Gastroesophageal sphincter (tissue), 4 donors: ENCODE data around the gene ESPNL. TPM values are rescaled to one million over a fixed set of nuclear protein-coding genes. Genes with fewer than 3 reads are reported as not detected.
"Not testable (repeated sequence)": the region's sequence is repeated elsewhere in the genome, so short reads cannot be mapped to it uniquely, and the experiment has no call there.

Source experiments
- ATAC-seq: fragments of 150-250 bp; one replicate; pipeline ENCODE4 v1.9.1; 2016; ENCODE audit warnings: mild to moderate bottlenecking, moderate library complexity
- H3K27ac ChIP-seq, 4 donors: fragments of 200-600 bp; sonication (generic) in 3 of 4; 1 replicate in 3 of 4; 2 replicates in 1 of 4; pipeline ENCODE4 v1.5.1; 2016 to 2019
- H3K27me3 ChIP-seq: fragments of 200-600 bp; sonication (generic); one replicate; pipeline ENCODE4 v1.5.1; 2019
- H3K36me3 ChIP-seq, 2 donors: fragments of 200-600 bp; sonication (generic); one replicate each; pipeline ENCODE4 v1.5.1; 2019; ENCODE audit warnings: control low read depth in 1 of 2
- H3K4me1 ChIP-seq, 3 donors: fragments of 200-600 bp; sonication (generic); 1 replicate in 2 of 3; 2 replicates in 1 of 3; pipeline ENCODE4 v1.5.1; 2016 to 2019; ENCODE audit warnings: control low read depth in 2 of 3
- H3K4me3 ChIP-seq, 2 donors: fragments of 200-600 bp; sonication (generic); one replicate each; pipeline ENCODE4 v1.5.1; 2019; ENCODE audit warnings: mild to moderate bottlenecking in 1 of 2, moderate library complexity in 1 of 2
- H3K9me3 ChIP-seq, 3 donors: fragments of 200-600 bp; sonication (generic); one replicate each; pipeline ENCODE4 v1.5.1; 2017 to 2019; ENCODE audit warnings: control low read depth in 2 of 3
- CTCF ChIP-seq, 4 experiments: fragments of 200-600 bp in 2 of 4; fragments of 450-650 bp in 2 of 4; sonication (generic) in 1 of 4; IDR thresholded peaks; one replicate each; pipeline ENCODE4 v1.5.1; 2017 to 2019; ENCODE audit warnings: antibody characterized with exemption in 4 of 4, mild to moderate bottlenecking in 2 of 4, moderate library complexity in 2 of 4
- EP300 ChIP-seq: sonication (generic); formaldehyde crosslinking; IDR thresholded peaks from one replicate; pipeline ENCODE4 v1.6.1; 2017; ENCODE audit warnings: antibody characterized with exemption, mild to moderate bottlenecking
- POLR2A ChIP-seq, 2 donors: fragments of 450-650 bp; IDR thresholded peaks; one replicate each; pipeline ENCODE4 v1.6.1; 2017; ENCODE audit warnings: antibody characterized with exemption in 2 of 2, mild to moderate bottlenecking in 2 of 2, moderate library complexity in 1 of 2
- POLR2AphosphoS5 ChIP-seq: sonication (generic); formaldehyde crosslinking; IDR thresholded peaks from one replicate; pipeline ENCODE4 v1.6.1; 2017; ENCODE audit warnings: antibody characterized with exemption
- WGBS, 2 donors: methylation state at CpG; one replicate each; pipeline ENCODE4 v1.1.5; 2018; ENCODE audit warnings: low coverage in 1 of 2; 5-methylcytosine and 5-hydroxymethylcytosine counted together
- total RNA-seq, 4 donors: library from RNA; depleted of rRNA; stranded (reverse); fragments of >200 nt; gene quantifications; one replicate each; pipeline ENCODE4 v1.1.0, GENCODE V29; 2016

Gene ESPNL
- total RNA-seq, 4 donors from 2014 or later = 0.12 to 3.4 (median 0.31) TPM; not detected in 1

- no peak for TF ChIP-seq POLR2A (IDR thresholded peaks at IDR 0.05)
- peak; percentile 68 for TF ChIP-seq POLR2AphosphoS5
- TF ChIP-seq CTCF (IDR thresholded peaks at IDR 0.05) = no peak
- no peak overlapping the region for H3K4me3 ChIP-seq
- WGBS, 2 donors = 0 to 60% methylated on average over 2 of the region's 5 CpGs
- H3K4me1 ChIP-seq = peaks cover 5 to 40% (median 20%) of the 10 kb centered on the region in 3 donors
- peaks cover 0 to 79% of the 10 kb centered on the region in 2 donors for H3K36me3 ChIP-seq
- H3K27ac ChIP-seq = peak overlapping the region in 3 of 4 donors; percentile 75 to 82 (median 77)
- no peaks in the 10 kb centered on the region for H3K27me3 ChIP-seq
- peak; percentile 58 for ATAC-seq
- no peaks in the 10 kb centered on the region for H3K9me3 ChIP-seq
These were observed 69.6 kb downstream of the ESPNL start for GRCh38 chr2:238169708-238170251.

GRCh38 chr2:238170386-238171071 is 70.4 kb downstream of the ESPNL start:
- TF ChIP-seq EP300 (no peak), CTCF (IDR thresholded peaks at IDR 0.05) (no peak), POLR2A (IDR thresholded peaks at IDR 0.05) (no peak), POLR2AphosphoS5 (no peak)
- Histone ChIP-seq H3K36me3 (peaks cover 0 to 87% of the 10 kb centered on the region in 2 donors), H3K27me3 (no peaks in the 10 kb centered on the region), H3K27ac (peak overlapping the region in 3 of 4 donors; percentile 75 to 82 (median 77)), H3K4me3 (no peak overlapping the region), H3K4me1 (peaks cover 5 to 40% (median 20%) of the 10 kb centered on the region in 3 donors), H3K9me3 (no peaks in the 10 kb centered on the region)
- WGBS, 2 donors = 79 to 85% methylated on average over 11 to 12 of the region's 21 CpGs
- ATAC-seq = no peak

- H3K9me3 ChIP-seq, ATAC-seq, H3K4me3 ChIP-seq, H3K27me3 ChIP-seq: not testable (repeated sequence)
- H3K27ac ChIP-seq = peak overlapping the region in 2 of 4 donors; percentile 75 to 77
- H3K4me1 ChIP-seq = peaks cover 5 to 40% (median 20%) of the 10 kb centered on the region in 3 donors
- peaks cover 0 to 92% of the 10 kb centered on the region in 2 donors for H3K36me3 ChIP-seq
- WGBS, 2 donors = 86 to 98% methylated on average over 1 to 3 of the region's 5 CpGs
These were observed 70.9 kb downstream of the ESPNL start for GRCh38 chr2:238171072-238171431.

GRCh38 chr2:238171575-238172187 is 71.5 kb downstream of the ESPNL start:
- H3K36me3 ChIP-seq = peaks cover 0 to 98% of the 10 kb centered on the region in 2 donors
- peaks cover 5 to 40% (median 20%) of the 10 kb centered on the region in 3 donors for H3K4me1 ChIP-seq
- H3K27me3 ChIP-seq = no peaks in the 10 kb centered on the region
- 64 to 88% methylated on average over 4 to 8 of the region's 9 CpGs for WGBS, 2 donors
- peak overlapping the region in 1 of 4 donors; percentile 77 for H3K27ac ChIP-seq
- ATAC-seq = no peak
- no peak overlapping the region for H3K4me3 ChIP-seq
- TF ChIP-seq CTCF (IDR thresholded peaks at IDR 0.05) (no peak), POLR2A (IDR thresholded peaks at IDR 0.05) (no peak), POLR2AphosphoS5 (no peak), EP300 (no peak)
- no peaks in the 10 kb centered on the region for H3K9me3 ChIP-seq

- TF ChIP-seq POLR2AphosphoS5 (no peak), POLR2A (IDR thresholded peaks at IDR 0.05) (no peak), CTCF (IDR thresholded peaks at IDR 0.05) (no peak), EP300 (no peak)
- peaks cover 5 to 40% (median 20%) of the 10 kb centered on the region in 3 donors for H3K4me1 ChIP-seq
- peaks cover 0 to 98% of the 10 kb centered on the region in 2 donors for H3K36me3 ChIP-seq
- 97% methylated on average over 13 of the region's 14 CpGs; no CpG with 5 or more reads in 1 of the 2 donors for WGBS, 2 donors
- no peaks in the 10 kb centered on the region for H3K27me3 ChIP-seq
- no peak overlapping the region for H3K4me3 ChIP-seq
- ATAC-seq = no peak
- no peaks in the 10 kb centered on the region for H3K9me3 ChIP-seq
- H3K27ac ChIP-seq = no peak overlapping the region
These were observed 72.3 kb downstream of the ESPNL start for GRCh38 chr2:238172439-238172838.
